ENCODE data around the gene EIF4E1B. TPM values are rescaled to one million over a fixed set of nuclear protein-coding genes. Genes with fewer than 3 reads are reported as not detected.
"Not testable (repeated sequence)": the region's sequence is repeated elsewhere in the genome, so short reads cannot be mapped to it uniquely, and the experiment has no call there.

EIF4E1B gene, protein sequence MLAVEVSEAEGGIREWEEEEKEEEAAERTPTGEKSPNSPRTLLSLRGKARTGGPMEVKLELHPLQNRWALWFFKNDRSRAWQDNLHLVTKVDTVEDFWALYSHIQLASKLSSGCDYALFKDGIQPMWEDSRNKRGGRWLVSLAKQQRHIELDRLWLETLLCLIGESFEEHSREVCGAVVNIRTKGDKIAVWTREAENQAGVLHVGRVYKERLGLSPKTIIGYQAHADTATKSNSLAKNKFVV
- total RNA-seq, result 0.06 TPM in 1 of 2 replicates, not detected in the other

DNA sequence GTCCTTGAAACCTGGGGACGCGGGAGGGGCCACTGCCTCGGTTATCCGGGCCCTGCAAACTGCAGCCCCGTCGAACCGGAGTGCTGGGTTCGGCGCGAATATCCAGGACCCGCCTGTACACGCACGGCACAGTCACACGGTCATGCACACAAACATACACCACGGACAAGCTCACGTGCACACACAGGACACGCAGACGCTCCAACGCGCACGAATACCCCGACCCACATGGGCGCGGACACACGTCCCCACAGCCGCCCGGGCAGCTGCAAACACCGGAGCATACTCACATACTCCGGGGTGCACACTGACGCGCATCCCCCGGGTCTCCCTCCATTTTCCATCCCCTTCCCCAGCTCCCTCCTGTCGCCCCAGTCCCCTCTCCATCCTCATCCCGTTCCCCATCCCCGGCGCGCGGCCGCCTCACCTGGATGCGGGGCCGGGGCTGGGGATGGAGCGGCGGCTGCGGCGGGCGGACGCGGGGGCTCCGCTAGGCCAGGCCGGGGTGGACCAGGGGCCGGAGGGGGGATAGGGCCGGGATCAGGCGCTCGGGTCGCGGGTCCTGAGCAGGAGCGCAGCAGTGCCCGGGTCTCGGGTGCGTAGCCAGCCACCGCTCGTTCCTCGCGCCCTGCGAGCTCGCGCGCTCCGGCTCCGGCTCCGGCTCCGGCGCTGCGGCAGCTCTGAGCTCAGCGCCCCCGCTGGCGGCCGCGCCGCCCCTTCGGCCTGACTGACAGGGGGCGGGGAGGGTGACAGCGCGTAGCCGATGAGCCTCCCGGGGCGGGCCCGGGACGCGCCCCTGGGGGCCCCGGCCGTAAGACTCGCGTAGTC lies at the start of gene EIF4E1B, which contains the start of gene SNCB:
Gene EIF4E1B, plus strand, starts transcription at position 823 of the 828 bp plus-strand sequence. CDS start 12,113 bp downstream, outside the sequence.
Gene SNCB, minus strand, starts transcription at position 682 of the 828 bp plus-strand sequence. CDS start 880 bp downstream, outside the sequence.
- DNase-seq (ENCODE audit: extremely low read depth, low read depth, low spot score), result no peak

DNA sequence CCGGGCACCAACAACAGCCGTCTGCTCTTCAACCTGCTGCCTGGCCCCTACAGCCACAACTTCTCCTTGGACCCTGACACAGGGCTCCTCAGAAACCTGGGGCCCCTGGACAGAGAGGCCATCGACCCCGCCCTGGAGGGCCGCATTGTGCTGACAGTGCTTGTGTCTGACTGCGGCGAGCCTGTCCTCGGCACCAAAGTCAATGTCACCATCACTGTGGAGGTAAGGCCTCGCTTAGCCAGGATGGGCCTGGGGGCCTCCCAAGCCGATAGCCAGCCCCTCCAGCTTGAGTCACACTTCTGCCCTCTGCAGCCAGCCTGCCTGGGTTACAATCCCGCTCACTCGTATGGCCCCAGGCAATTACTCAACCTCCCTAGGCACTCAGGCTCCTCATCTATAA lies 49.1 kb upstream of the EIF4E1B start:
- DNase-seq (ENCODE audit: extremely low read depth, low read depth, low spot score), result no peak

DNA sequence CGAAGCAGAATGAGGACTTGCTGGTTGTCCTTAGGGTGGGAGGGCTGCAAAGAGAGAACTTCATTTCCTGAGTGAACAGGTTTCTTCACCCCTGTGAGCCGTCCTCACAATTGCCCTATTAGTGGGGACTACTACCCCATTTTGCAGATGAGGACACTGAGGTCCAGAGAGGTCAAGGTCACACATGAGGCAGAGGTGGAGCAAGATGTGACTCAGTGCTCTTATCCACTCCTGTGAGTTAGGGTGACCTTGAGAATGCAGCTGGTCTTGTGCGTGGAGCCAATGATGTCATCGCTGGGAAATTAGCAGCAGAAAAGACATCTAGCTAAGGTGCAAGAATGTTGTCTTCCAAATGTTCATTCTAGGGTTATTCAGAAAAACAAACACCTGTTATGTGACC lies 47.4 kb upstream of the EIF4E1B start:
- DNase-seq (ENCODE audit: extremely low read depth, low read depth, low spot score), result no peak

DNA sequence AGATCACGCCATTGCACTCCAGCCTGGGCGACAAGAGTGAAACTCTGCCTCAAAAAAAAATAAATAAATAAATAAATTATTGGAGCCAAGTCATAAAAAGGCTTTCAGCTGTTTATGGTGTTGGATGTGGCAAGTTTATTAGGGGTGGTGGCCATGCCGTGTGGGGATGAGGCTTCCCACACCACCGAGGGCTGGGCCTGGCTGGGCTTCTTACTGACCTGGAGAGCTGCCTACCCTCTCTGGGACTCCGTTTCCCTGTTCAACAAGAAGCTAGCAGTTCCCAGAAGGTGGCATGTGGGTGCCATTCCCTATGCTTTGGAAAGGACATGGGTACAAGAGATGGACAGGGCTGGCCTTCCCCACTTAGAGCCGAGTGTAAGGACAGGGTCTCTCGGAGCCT lies 43.1 kb upstream of the EIF4E1B start:
- DNase-seq (ENCODE audit: extremely low read depth, low read depth, low spot score), result no peak

DNA sequence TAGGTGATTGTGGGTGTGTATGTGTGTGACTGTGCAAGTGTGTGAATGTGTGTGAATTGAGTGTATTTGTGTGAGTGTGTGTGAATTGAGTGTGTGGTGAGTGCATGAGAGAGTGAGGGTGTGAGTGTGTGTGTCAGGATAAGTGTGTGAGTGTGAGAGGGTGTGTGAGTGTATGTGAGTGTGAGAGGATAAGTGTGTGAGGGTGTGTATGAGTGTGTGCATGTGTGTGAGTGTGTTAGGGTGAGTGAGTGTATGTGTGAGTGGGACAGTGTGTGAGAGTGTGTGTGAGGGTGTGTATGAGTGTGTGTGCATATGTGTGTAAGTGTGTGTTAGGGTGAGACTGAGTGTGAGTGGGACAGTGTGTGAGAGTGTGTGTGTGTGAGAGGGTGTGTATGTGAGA lies 42.2 kb upstream of the EIF4E1B start:
- no peak for DNase-seq (ENCODE audit: extremely low read depth, low read depth, low spot score)

DNA sequence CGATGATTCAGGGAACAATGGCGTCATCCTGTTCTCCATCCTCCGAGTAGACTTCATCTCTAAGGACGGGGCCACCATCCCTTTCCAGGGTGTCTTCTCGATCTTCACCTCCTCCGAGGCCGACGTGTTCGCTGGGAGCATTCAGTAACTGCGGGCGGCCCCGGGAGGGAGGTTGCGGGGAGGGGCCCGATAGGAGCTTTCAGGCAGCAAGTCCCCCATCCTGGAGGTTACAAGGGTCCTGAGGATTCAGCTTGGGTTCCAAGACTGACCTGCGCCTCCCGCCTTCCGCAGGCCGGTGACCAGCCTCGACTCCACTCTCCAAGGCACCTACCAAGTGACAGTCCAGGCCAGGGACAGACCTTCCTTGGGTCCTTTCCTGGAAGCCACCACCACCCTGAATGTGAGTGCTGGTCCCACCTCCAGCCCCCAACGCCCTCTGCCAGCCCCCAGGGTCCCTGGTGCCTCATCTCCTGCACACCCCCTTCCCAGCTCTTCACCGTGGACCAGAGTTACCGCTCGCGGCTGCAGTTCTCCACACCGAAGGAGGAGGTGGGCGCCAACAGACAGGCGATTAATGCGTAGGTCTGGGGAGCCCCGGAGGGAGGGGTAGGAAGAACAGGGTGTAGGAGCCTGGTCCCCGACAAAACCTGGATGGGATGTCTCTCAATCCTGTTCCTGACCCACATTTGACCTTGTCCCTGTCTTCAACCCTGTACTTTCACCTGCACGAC lies 41.3 kb upstream of the EIF4E1B start:
- DNase-seq (ENCODE audit: extremely low read depth, low read depth, low spot score), result no peak

DNA sequence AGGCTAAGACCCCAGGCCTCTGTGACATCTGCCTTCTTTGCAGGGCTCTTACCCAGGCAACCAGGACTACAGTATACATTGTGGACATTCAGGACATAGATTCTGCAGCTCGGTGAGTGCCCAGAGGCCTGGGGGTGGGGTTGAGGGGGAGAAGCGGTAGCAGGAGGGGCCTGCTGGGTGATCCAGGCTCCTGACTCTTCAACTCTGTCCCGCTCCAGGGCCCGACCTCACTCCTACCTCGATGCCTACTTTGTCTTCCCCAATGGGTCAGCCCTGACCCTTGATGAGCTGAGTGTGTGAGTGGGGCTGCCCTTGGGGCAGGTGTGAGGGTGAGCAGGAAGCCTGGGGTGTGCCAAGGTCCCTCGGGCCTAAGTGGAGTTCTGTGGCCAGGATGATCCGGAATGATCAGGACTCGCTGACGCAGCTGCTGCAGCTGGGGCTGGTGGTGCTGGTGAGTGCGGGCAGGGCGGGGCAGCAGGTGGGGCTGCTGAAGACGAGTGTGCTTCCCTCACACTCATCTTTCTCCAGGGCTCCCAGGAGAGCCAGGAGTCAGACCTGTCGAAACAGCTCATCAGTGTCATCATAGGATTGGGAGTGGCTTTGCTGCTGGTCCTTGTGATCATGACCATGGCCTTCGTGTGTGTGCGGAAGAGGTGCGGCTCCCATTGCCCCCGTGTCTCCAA lies 40.3 kb upstream of the EIF4E1B start:
- no peak for DNase-seq (ENCODE audit: extremely low read depth, low read depth, low spot score)

DNA sequence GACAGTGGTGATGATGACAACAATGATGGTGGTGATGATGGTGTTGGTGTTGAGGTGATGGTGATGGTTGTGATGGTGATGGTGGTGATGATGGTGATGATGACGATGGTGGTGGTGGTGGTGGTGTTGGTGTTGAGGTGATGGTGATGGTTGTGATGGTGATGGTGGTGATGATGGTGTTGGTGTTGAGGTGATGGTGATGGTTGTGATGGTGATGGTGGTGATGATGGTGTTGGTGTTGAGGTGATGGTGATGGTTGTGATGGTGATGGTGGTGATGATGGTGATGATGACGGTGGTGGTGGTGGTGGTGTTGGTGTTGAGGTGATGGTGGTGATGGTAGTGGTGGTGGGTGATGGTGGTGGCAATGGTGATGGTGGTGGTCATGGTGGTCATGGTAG lies 38.8 kb upstream of the EIF4E1B start:
- not testable (repeated sequence) for DNase-seq (ENCODE audit: extremely low read depth, low read depth, low spot score)

DNA sequence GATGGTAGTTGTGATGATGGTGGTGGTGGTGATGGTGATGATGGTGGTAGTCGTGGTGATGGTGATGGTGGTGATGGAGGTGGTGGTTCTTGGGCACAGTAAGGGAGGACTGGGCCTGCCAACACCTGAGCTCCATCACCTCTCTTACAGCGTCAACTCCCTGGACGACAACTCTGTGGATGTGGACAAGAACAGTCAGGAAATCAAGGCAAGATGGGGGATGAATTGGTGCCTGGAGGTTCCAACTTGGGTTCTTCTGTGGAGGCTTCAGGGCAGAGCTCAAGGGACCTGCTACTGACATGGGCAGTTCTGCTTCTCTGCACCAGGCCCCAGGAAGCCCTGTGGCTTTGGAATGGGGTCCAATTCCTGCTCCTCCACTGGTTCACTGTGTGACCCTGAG lies 37.9 kb upstream of the EIF4E1B start:
- DNase-seq (ENCODE audit: extremely low read depth, low read depth, low spot score), result no peak

DNA sequence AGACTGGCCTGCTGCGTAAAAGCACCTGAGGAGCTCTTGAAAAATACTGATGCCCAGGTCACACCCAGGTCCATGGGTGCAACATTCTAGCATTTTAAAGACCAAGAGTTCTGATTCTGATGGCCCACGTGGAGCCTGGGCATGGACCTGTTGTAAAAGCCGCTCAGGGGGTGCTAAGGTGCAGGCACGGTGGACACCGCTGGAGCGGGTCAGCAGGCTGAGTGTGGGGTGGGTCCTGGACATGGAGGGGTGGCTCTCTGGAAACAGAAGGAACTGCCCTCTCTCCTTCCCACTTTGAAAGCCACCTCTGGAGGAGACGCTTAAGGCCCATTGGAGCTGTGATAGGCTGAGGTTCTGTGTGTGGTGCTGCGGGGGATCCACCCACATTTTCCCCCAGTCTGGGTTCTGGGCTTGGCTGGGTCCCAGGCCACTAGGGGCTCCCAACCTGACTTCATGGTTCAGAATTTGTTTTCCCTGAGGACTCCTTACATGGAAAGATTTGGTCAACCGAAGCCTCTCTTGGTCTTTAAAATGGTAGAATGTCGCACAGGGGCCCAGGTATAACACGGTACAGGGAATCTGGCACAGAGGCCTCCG lies 37.1 kb upstream of the EIF4E1B start:
- DNase-seq (ENCODE audit: extremely low read depth, low read depth, low spot score), result no peak

DNA sequence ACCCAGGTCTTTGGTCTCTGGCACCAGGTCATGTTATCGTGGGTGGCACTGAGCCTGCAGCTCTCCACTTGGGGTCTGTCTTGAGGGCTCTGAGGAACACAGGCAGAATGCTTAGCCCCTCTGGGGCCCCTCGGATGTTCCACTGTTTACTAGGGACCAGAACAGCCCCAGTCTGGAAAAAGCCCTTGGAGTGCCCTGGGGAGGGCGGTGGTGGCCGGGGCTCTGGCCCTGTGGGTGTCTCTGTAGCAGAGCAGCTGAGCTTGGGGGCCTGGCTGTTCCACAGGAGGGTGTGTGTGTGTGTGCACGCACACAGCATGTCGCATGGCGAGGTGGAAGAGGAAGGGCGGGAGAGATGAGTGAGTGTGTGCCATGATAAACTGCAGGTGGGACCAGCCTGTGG lies 35.9 kb upstream of the EIF4E1B start:
- DNase-seq (ENCODE audit: extremely low read depth, low read depth, low spot score), result no peak

DNA sequence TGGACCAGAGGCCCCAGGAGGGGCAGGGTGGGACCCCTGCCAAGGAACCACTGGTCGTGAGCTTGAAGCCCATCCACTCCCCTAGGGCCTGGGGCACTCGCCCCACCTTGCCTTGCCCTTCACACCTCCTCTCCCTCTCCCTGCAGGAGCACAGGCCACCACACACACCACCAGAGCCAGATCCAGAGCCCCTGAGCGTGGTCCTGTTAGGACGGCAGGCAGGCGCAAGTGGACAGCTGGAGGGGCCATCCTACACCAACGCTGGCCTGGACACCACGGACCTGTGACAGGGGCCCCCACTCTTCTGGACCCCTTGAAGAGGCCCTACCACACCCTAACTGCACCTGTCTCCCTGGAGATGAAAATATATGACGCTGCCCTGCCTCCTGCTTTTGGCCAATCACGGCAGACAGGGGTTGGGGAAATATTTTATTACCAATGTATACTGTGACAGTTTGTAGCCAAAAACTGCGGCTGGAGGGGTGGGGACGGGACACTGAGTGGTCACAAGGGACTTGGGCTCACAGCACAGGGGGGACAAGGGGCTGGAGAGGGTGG lies 35.0 kb upstream of the EIF4E1B start:
- no peak for DNase-seq (ENCODE audit: extremely low read depth, low read depth, low spot score)

DNA sequence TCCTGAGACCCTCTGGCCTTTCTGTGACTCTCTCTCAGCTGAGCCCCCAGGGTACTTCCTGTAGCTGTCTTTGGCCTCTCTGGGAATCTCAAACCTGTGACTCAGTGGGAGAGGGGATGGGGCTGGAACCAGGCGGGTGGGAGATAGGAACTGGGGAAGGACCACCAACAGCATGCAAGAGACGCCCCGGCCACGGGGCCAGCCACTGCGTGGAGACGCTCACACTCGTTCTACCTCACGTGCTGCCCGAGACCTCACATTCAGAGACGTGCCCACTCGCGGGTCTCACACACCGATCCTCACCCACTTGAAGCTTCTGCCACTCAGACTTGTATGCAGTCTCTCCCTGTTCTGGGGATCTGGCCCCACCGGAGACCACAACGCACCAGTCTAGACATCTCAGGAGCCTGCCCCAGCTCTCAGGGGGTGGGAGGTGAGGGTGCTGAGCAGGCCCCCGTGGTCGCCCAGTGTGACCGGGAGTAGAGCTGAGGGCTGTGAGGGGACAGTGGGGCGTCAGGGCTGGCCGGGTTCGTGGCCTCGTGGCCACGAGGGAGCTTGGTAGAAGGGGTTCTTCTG lies 34.3 kb upstream of the EIF4E1B start:
- no peak for DNase-seq (ENCODE audit: extremely low read depth, low read depth, low spot score)

DNA sequence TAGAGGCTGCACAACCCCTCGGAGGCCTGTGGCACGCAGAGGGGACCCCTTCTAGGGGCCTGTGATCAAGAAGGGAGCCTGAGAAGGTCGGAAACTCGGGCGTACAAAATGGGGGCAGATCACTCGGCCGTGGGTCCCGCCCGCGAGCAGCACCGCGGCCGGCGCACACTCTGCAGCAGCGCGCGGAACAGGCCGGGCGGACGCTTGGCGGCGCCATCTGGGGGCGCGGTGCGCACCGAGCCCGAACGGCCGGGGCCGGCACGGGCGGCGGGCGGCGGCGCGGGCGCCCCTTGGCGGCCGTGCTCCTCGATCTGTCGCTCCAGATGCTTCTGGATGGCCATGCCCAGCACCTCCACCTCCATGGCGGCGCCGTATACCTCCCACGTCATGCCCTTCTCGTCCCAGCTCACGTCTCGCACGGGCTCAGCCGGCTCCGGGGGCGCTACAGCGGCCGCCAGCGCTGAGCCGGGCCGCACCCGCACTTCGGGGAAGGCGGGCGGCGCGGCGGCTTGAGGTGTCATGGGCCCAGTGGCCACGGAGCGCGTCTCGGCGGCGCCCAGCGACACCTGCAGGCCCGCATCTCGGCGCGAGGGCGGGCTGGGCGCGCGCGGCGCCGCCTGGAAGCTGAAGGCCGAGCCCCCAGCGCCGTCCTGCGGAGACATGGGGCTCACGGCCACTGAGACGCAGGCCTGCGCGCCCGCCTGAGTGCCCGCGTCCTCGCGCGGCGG lies 33.6 kb upstream of the EIF4E1B start:
- no peak for DNase-seq (ENCODE audit: extremely low read depth, low read depth, low spot score)

DNA sequence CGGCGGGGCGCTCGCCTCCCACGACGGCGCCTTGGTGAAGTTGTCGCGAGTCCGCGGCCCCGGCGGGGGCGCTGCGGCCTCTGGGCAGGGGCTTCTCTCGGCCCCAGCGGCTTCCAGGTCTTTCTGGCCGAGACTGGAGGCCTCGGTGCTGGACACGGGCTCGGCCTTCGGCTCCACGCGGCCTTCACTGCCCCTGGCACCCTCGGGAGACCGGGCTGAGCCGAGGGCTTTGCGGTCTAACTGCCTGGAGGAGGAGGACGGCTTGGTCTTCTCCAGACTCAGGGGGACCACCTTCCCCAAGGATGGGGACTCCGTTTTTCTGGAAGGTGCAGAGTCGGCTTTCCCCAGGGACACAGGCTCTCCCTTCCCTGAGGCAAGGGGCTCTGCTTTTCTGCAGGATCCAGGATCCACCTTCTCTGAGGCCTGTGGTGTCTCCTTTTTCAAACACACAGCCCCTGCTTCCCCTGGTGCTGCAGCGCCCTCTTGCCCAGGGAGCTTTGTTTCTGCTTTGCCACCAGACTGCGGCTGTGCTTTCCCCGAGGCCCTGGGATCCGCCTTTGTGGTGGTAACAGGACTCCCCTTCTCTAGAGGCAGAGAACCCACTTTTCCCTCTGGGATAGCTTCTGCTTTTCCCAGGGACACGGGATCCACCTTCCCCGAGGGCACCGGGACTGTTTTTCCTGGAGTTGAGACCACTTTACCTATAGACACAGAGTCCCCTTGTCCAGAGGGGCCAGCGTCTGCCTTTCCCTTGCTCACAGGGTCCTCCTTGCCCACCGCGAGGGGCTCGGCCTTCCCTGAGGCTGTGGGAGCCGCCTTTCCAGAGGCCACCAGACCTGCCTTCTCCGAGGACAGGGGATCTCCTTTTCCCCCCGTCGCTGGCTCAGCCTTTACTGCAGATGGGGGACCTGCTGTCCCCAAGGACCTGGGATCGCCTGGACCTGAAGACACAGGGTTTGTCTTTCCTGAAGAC lies 32.8 kb upstream of the EIF4E1B start:
- DNase-seq (ENCODE audit: extremely low read depth, low read depth, low spot score), result no peak

DNA sequence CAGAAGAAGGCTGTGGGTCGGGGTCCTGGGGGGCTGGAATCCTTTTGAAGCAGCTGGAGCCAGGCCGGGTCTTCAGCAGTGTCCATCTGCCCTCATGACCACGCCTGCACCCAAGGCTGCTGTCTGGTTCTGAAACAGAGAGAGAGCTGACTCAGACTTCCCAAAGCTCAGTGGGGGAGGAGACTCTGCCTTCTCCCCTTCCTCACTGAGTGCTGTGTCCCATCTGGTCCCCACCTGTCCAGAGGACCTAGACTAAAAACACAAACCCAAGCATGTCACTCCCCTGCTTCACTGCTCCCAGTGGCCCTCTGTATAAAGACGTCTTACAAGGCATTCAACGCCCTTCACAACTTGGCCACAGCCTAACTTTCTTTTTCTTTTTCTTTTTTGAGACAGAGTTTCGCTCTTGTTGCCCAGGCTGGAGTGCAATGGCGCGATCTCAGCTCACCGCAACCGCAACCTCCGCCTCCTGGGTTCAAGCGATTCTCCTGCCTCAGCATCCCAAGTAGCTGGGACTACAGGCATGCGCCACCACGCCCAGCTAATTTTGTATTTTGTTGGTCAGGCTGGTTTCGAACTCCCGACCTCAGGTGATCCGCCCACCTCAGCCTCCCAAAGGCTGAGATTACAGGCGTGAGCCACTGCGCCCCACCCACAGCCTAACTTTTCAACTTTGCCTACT lies 30.6 kb upstream of the EIF4E1B start:
- not testable (repeated sequence) for DNase-seq (ENCODE audit: extremely low read depth, low read depth, low spot score)

DNA sequence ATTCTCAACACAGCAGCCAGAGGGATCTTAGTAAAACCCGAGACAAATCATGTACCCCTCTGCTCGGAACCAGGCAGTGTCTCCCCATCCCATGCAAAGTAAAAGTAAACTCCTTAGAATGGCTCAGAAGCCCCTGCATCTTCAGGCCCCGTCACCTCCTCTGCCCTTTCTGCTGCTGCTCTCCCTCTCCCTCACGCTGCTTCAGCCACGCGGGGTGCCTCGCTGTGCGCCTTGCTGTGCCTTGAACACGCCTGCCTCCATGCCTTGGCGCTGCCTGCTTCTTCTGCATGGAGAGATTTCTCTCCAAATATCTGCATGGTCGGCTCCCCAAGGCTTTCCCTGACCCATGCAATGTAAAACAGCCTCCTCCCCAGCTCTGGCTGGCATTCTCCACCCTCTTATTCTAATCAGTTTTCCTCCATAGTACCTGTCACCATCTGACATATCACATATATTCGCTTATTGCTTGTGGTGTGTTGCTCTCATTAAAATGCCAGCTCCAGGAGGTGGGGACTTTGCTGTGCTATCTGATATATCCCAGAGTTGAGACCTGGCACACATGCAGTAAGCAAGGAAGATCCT lies 28.5 kb upstream of the EIF4E1B start:
- DNase-seq (ENCODE audit: extremely low read depth, low read depth, low spot score), result no peak

Data from glomerular endothelial cell (primary cell).